ENCODE results near the gene SRRT. TPM values are rescaled to one million over a fixed set of nuclear protein-coding genes. Genes with fewer than 3 reads are reported as not detected.

The SRRT gene
- total and polyA plus RNA-seq, 2 of the 4 experiments (the other 2 are of a cell fraction): 41.4 to 93.5 TPM

GRCh38 chr7:100895701-100895955, 20.7 kb downstream of the SRRT start, which contains the start of gene ACHE:
Gene ACHE, minus strand, starts transcription at chr7:100895888. Its CDS starts 1,656 bp downstream, at chr7:100894232.
- Histone ChIP-seq H2BK120ac (ENCODE audit: low read depth, low read length) (no peak within 1 kb of the TSS), H2BK15ac (ENCODE audit: low read depth, low read length) (no peak within 1 kb of the TSS), H2BK5ac (ENCODE audit: low read depth, low read length, poor library complexity, severe bottlenecking) (no peak within 1 kb of the TSS), H2BK20ac (ENCODE audit: low read depth, low read length) (no peak within 1 kb of the TSS), H4K91ac (ENCODE audit: insufficient read depth, low read depth, low read length) (no peak within 1 kb of the TSS), H3K79me1 (ENCODE audit: low read depth in 1 of 2, low read length in 2 of 2) (no peaks in the 10 kb centered on the region), H3K27ac (ENCODE audit: insufficient read depth, low read length) (no peak within 1 kb of the TSS), H4K5ac (ENCODE audit: low read depth, low read length) (no peak within 1 kb of the TSS), H3K4me2 (ENCODE audit: low read depth, low read length) (peak within 1 kb of the TSS; percentile 47; the same call in 1 of the 2 replicates), H3K36me3 (ENCODE audit: control insufficient read depth, insufficient read depth, low read length) (no peaks in the 10 kb centered on the region), H3K14ac (replicated peaks; ENCODE audit: low read depth, low read length) (no peak within 1 kb of the TSS), H2AK9ac (replicated peaks; ENCODE audit: low read depth, low read length, poor library complexity) (peak within 1 kb of the TSS; percentile 90), H3K56ac (ENCODE audit: extremely low read depth, insufficient read depth, low read length) (no peak within 1 kb of the TSS), H2AK5ac (ENCODE audit: low read depth, low read length) (no peak within 1 kb of the TSS), H3K9me3 (ENCODE audit: control insufficient read depth, insufficient read depth, low read length) (peaks cover 2% of the 10 kb centered on the region; the same call in 1 of the 2 replicates), H3K4me1 (ENCODE audit: control insufficient read depth, insufficient read depth, low read length) (peaks cover 5% of the 10 kb centered on the region), H3K23ac (ENCODE audit: low read depth, low read length) (peak within 1 kb of the TSS; percentile 15; the same call in 1 of the 2 replicates), H3K9ac (ENCODE audit: low read depth, low read length) (no peak within 1 kb of the TSS), H3K9me1 (ENCODE audit: insufficient read depth, low read length) (peaks cover 2% of the 10 kb centered on the region; the same call in 1 of the 2 replicates), H3K4me3 (ENCODE audit: insufficient read depth, low read depth, low read length) (peak within 1 kb of the TSS; percentile 39), H3K27me3 (ENCODE audit: control insufficient read depth, insufficient read depth, low read length) (peaks cover 36% of the 10 kb centered on the region), H4K20me1 (ENCODE audit: insufficient read depth, low read length) (0 out of 2 replicates have a peak, but pooled peaks cover 4% of the 10 kb centered on the region), H3K18ac (ENCODE audit: low read depth, low read length) (no peak within 1 kb of the TSS), H4K8ac (ENCODE audit: low read depth in 2 of 2, low read length in 2 of 2) (no peak within 1 kb of the TSS), H3K4ac (ENCODE audit: low read depth, low read length) (no peak within 1 kb of the TSS), H2AFZ (replicated peaks; ENCODE audit: low read length, poor library complexity) (peak within 1 kb of the TSS; percentile 78)
- ChIA-PET POLR2A (ENCODE audit: unreplicated experiment) (interaction anchor here (0.5 kb wide), 1 partner anchor 21 kb away, joined by 13 read pairs; the partner anchor contains the start of gene SRRT), CTCF (interaction anchor here (0.6 to 1.2 kb wide), 2 partner anchors 163 to 476 kb away, joined by 5 read pairs; no protein-coding TSS in a partner anchor)
- TF ChIP-seq BHLHE40 (IDR thresholded peaks at IDR 0.05; ENCODE audit: low read depth, low read length) (no peak), CTCF (conservative IDR thresholded peaks at IDR 0.05; ENCODE audit: low read depth, low read length) (no peak), MAFK (IDR thresholded peaks at IDR 0.05; ENCODE audit: low read depth, low read length) (no peak), RFX5 (IDR thresholded peaks at IDR 0.05; ENCODE audit: low read depth, low read length) (no peak), POLR2A (IDR thresholded peaks at IDR 0.05; ENCODE audit: low read depth, low read length) (no peak), MXI1 (IDR thresholded peaks at IDR 0.05; ENCODE audit: borderline replicate concordance, low read depth, low read length) (no peak), SMC3 (IDR thresholded peaks at IDR 0.05; ENCODE audit: low read depth, low read length) (no peak)
- DNase-seq (no peak), ATAC-seq (ENCODE audit: low read depth) (peak; percentile 8; the same call in 1 of the 2 replicates)
- BruUV-seq (replicated peaks): no TSS peak
- intact Hi-C loops (cut with micrococcal nuclease) (no loop called here), dilution Hi-C loops (cut with HindIII; ENCODE audit: low sequenced_read_pairs, unreplicated experiment) (no loop called here), in situ Hi-C loops (cut with MboI; ENCODE audit: low sequenced_read_pairs) (loop anchor here (10.0 kb wide), 1 partner anchor 389 kb away; no protein-coding TSS in a partner anchor)
- no CpG with 5 or more reads among the region's 32 CpGs for WGBS, 2 experiments (ENCODE audit: extremely low coverage in 2 of 2, insufficient read length in 1 of 2)
